22Rv1 (cell line): Measurements from ENCODE around the gene ILKAP.

Experiments
- ZFX ChIP-seq: fragments of 450-650 bp; IDR thresholded peaks from 2 replicates; pipeline ENCODE4 v1.6.1; 2017; ENCODE audit warnings: antibody characterized with exemption, borderline replicate concordance
- TF ChIP-seq, protein P1 (sequence below): fragments of 450-650 bp; IDR thresholded peaks from 2 replicates; pipeline ENCODE4 v1.5.1; 2017; ENCODE audit warnings: mild to moderate bottlenecking

DNA sequence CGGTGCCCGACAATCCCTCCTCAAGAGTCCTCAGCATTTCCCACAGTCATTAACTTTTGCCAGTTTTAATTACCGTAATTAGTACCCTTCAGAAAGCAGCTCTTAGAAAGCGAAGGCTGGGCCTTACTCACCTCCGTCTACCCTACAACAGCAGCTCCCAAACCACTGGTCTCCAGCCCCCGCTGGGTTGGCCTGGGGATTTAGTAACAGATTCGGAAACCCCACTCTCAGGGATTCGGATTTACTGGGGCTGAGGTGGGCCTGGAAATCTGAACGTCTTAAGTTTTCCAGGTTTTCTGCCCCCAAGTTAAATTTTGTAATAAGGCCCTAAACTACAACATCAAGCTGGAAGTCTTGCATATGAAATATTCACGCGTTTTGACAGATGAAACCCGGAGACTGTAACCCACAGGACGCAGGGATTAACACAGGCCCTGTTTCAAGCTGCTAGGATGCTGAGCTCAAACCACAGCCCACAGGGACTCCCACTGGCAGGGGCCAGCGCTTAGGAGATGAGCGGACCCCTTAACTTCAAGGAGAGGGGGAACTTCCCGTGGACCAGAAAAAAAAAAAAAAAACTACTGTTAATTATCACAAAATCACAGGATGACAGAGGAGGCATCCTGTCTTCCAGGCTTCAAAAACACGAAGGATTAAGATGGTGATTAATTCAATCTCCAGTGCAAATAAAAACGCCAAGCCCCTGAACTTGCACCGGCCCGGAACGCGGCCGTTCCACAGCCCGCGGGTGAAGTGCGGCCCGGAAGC is 985 bp downstream of the ILKAP start:
- TF ChIP-seq, protein P1, sequence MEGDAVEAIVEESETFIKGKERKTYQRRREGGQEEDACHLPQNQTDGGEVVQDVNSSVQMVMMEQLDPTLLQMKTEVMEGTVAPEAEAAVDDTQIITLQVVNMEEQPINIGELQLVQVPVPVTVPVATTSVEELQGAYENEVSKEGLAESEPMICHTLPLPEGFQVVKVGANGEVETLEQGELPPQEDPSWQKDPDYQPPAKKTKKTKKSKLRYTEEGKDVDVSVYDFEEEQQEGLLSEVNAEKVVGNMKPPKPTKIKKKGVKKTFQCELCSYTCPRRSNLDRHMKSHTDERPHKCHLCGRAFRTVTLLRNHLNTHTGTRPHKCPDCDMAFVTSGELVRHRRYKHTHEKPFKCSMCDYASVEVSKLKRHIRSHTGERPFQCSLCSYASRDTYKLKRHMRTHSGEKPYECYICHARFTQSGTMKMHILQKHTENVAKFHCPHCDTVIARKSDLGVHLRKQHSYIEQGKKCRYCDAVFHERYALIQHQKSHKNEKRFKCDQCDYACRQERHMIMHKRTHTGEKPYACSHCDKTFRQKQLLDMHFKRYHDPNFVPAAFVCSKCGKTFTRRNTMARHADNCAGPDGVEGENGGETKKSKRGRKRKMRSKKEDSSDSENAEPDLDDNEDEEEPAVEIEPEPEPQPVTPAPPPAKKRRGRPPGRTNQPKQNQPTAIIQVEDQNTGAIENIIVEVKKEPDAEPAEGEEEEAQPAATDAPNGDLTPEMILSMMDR, result no peak
- TF ChIP-seq ZFX, result no peak
